IMR-90 (cell line): ENCODE measurements around the gene HMHB1. TPM values are rescaled to one million over a fixed set of nuclear protein-coding genes. Genes with fewer than 3 reads are reported as not detected.

Source experiments
- ATAC-seq: fragments of 200-7000 bp; cut with Tn5 transposase; 2 replicates; pipeline ENCODE4 v1.9.1; 2020; ENCODE audit warnings: low read depth, mild to moderate bottlenecking, moderate library complexity
- BruUV-seq: library from RNA; stranded (reverse); fragments of 400-500 nt; replicated peaks from 2 replicates; lab custom pipeline; 2021; lab: Mats Ljungman, UMichigan
- CTCF ChIA-PET: fragments of 300-600 bp; formaldehyde crosslinking; extraction: SDS; loops from one replicate; lab custom pipeline; 2021; ENCODE audit warnings: antibody characterized with exemption; lab: Yijun Ruan, JAX
- POLR2A ChIA-PET: fragments of 300-600 bp; sonication (Branson Sonifier 250); formaldehyde crosslinking; loops from one replicate; lab custom pipeline; 2022; ENCODE audit warnings: antibody characterized with exemption; ENCODE audit not compliant: unreplicated experiment; lab: Charles Lee
- DNase-seq: peaks from one replicate; pipeline ENCODE4 v3.0.0; 2013
- H2AFZ ChIP-seq: replicated peaks from 2 replicates; pipeline ENCODE3; 2013; ENCODE audit warnings: low read length, mild to moderate bottlenecking; ENCODE audit not compliant: poor library complexity
- H2AK5ac ChIP-seq: 2 replicates; pipeline ENCODE4 v1.6.1; 2013; ENCODE audit warnings: low read depth, low read length, inconsistent platforms
- H2AK9ac ChIP-seq: replicated peaks from 2 replicates; pipeline ENCODE3; 2013; ENCODE audit warnings: mild to moderate bottlenecking, low read depth, low read length, moderate library complexity; ENCODE audit not compliant: poor library complexity
- H2BK120ac ChIP-seq: 2 replicates; pipeline ENCODE4 v1.6.1; 2013; ENCODE audit warnings: low read depth, low read length, inconsistent platforms
- H2BK15ac ChIP-seq: 3 replicates; pipeline ENCODE4 v1.6.1; 2013; ENCODE audit warnings: low read depth, low read length, inconsistent platforms
- H2BK20ac ChIP-seq: 2 replicates; pipeline ENCODE4 v1.6.1; 2013; ENCODE audit warnings: low read depth, mild to moderate bottlenecking, inconsistent platforms, low read length, moderate library complexity
- H2BK5ac ChIP-seq: 2 replicates; pipeline ENCODE4 v1.6.1; 2013; ENCODE audit warnings: mild to moderate bottlenecking, low read depth, low read length, inconsistent platforms; ENCODE audit not compliant: poor library complexity, severe bottlenecking
- H3K14ac ChIP-seq: replicated peaks from 2 replicates; pipeline ENCODE4 v1.6.1; 2013; ENCODE audit warnings: low read depth, low read length, inconsistent platforms
- H3K18ac ChIP-seq: 2 replicates; pipeline ENCODE4 v1.6.1; 2013; ENCODE audit warnings: low read depth, low read length, control low read depth
- H3K23ac ChIP-seq: 2 replicates; pipeline ENCODE4 v1.6.1; 2013; ENCODE audit warnings: low read depth, low read length, inconsistent platforms
- H3K27ac ChIP-seq: 2 replicates; pipeline ENCODE4 v1.5.1; 2013; ENCODE audit warnings: mild to moderate bottlenecking, control low read depth, low read length; ENCODE audit not compliant: insufficient read depth
- H3K27me3 ChIP-seq: 2 replicates; pipeline ENCODE4 v1.6.1; 2013; ENCODE audit warnings: low read length; ENCODE audit not compliant: control insufficient read depth, insufficient read depth
- H3K36me3 ChIP-seq: 2 replicates; pipeline ENCODE4 v1.6.1; 2013; ENCODE audit warnings: low read length, mixed read lengths; ENCODE audit not compliant: control insufficient read depth, insufficient read depth
- H3K4ac ChIP-seq: 2 replicates; pipeline ENCODE4 v1.6.1; 2013; ENCODE audit warnings: low read depth, low read length, inconsistent platforms
- H3K4me1 ChIP-seq: 2 replicates; pipeline ENCODE4 v1.6.1; 2013; ENCODE audit warnings: low read length, mixed read lengths; ENCODE audit not compliant: control insufficient read depth, insufficient read depth
- H3K4me2 ChIP-seq: 2 replicates; pipeline ENCODE4 v1.6.1; 2013; ENCODE audit warnings: low read depth, mild to moderate bottlenecking, control low read depth, low read length, moderate library complexity
- H3K4me3 ChIP-seq: 2 replicates; pipeline ENCODE4 v1.5.1; 2013; ENCODE audit warnings: low read depth, mild to moderate bottlenecking, control low read depth, low read length, moderate library complexity; ENCODE audit not compliant: insufficient read depth
- H3K56ac ChIP-seq: 2 replicates; pipeline ENCODE4 v1.6.1; 2013; ENCODE audit warnings: low read length, inconsistent platforms; ENCODE audit not compliant: insufficient read depth; ENCODE audit errors: extremely low read depth
- H3K79me1 ChIP-seq, 2 experiments: 2 replicates each; pipeline ENCODE4 v1.6.1; 2013; ENCODE audit warnings: low read length in 2 of 2, inconsistent platforms in 1 of 2, low read depth in 1 of 2
- H3K9ac ChIP-seq: 2 replicates; pipeline ENCODE4 v1.6.1; 2013; ENCODE audit warnings: low read depth, low read length, control low read depth
- H3K9me1 ChIP-seq: 2 replicates; pipeline ENCODE4 v1.6.1; 2013; ENCODE audit warnings: low read length, inconsistent platforms; ENCODE audit not compliant: insufficient read depth
- H3K9me3 ChIP-seq: 2 replicates; pipeline ENCODE4 v1.6.1; 2013; ENCODE audit warnings: low read length; ENCODE audit not compliant: control insufficient read depth, insufficient read depth
- H4K20me1 ChIP-seq: 2 replicates; pipeline ENCODE4 v1.6.1; 2013; ENCODE audit warnings: low read length, inconsistent platforms; ENCODE audit not compliant: insufficient read depth
- H4K5ac ChIP-seq: 2 replicates; pipeline ENCODE4 v1.6.1; 2013; ENCODE audit warnings: mild to moderate bottlenecking, low read depth, low read length, control low read depth
- H4K8ac ChIP-seq, 2 experiments: 2 replicates each; pipeline ENCODE4 v1.6.1; 2013; ENCODE audit warnings: low read depth in 2 of 2, low read length in 2 of 2, control low read depth in 1 of 2, inconsistent platforms in 1 of 2
- H4K91ac ChIP-seq: 2 replicates; pipeline ENCODE4 v1.6.1; 2013; ENCODE audit warnings: low read depth, low read length, inconsistent platforms; ENCODE audit not compliant: insufficient read depth
- BHLHE40 ChIP-seq: fragments of 150-350 bp; IDR thresholded peaks from 2 replicates; pipeline ENCODE4 v1.6.1; 2016; ENCODE audit warnings: mild to moderate bottlenecking, low read depth, low read length
- CEBPB ChIP-seq: IDR thresholded peaks from 2 replicates; pipeline ENCODE4 v1.6.1; 2012; ENCODE audit warnings: low read depth, low read length, improper control_type of control experiment
- CHD1 ChIP-seq: IDR thresholded peaks from 2 replicates; pipeline ENCODE4 v1.6.1; 2012; ENCODE audit warnings: low read depth, low read length, improper control_type of control experiment
- CTCF ChIP-seq: conservative IDR thresholded peaks from 2 replicates; pipeline ENCODE4 v1.5.1; 2012; ENCODE audit warnings: mild to moderate bottlenecking, low read depth, low read length, improper control_type of control experiment
- ELK1 ChIP-seq: fragments of 150-350 bp; IDR thresholded peaks from 2 replicates; pipeline ENCODE4 v1.6.1; 2016; ENCODE audit warnings: low read depth, mild to moderate bottlenecking, low read length, moderate library complexity, borderline replicate concordance
- FOS ChIP-seq: fragments of 150-350 bp; IDR thresholded peaks from 2 replicates; pipeline ENCODE4 v1.6.1; 2016; ENCODE audit warnings: low read depth, low read length
- MAFK ChIP-seq: IDR thresholded peaks from 2 replicates; pipeline ENCODE4 v1.6.1; 2012; ENCODE audit warnings: low read depth, low read length, improper control_type of control experiment
- MXI1 ChIP-seq: IDR thresholded peaks from 2 replicates; pipeline ENCODE4 v1.6.1; 2012; ENCODE audit warnings: low read depth, mild to moderate bottlenecking, low read length, moderate library complexity, borderline replicate concordance
- NFE2L2 ChIP-seq: fragments of 150-350 bp; IDR thresholded peaks from 2 replicates; pipeline ENCODE4 v1.6.1; 2016; ENCODE audit warnings: low read depth, mild to moderate bottlenecking, low read length
- RCOR1 ChIP-seq: IDR thresholded peaks from 2 replicates; pipeline ENCODE4 v1.6.1; 2012; ENCODE audit warnings: mild to moderate bottlenecking, low read length, improper control_type of control experiment; ENCODE audit not compliant: insufficient replicate concordance
- WGBS, 2 experiments: methylation state at CpG; one replicate each; pipeline versions ENCODE4 v1.1.5 to v1.1.7; 2013; ENCODE audit warnings: missing lambda C conversion rate in 2 of 2; ENCODE audit not compliant: insufficient read length in 1 of 2; ENCODE audit errors: extremely low coverage in 2 of 2; 5-methylcytosine and 5-hydroxymethylcytosine counted together
- dilution Hi-C: fragments of 300-500 bp; cut with HindIII; formaldehyde crosslinking; loops from one replicate; pipeline ENCODE4 v1.14.3; 2018; ENCODE audit warnings: low sequenced_read_pairs; ENCODE audit not compliant: unreplicated experiment
- in situ Hi-C: fragments of 300-500 bp; cut with MboI; formaldehyde crosslinking; loops from 3 replicates; pipeline ENCODE4 v1.14.3; 2019; ENCODE audit warnings: low sequenced_read_pairs, inconsistent platforms, mixed read lengths
- intact Hi-C: fragments of 100-400 bp; cut with micrococcal nuclease; formaldehyde crosslinking; loops from 2 replicates; pipeline ENCODE4 v1.10.0; 2022
- polyA plus RNA-seq, 3 experiments: library from polyadenylated mRNA; depleted of rRNA; stranded (reverse); fragments of >200 nt; gene quantifications; 2 replicates each; pipeline ENCODE4 v1.2.3, GENCODE V29; 2012; ENCODE audit warnings: low replicate concordance in 1 of 3
- total RNA-seq: library from RNA; depleted of rRNA; stranded (reverse); fragments of >200 nt; gene quantifications from 2 replicates; pipeline ENCODE4 v1.2.3, GENCODE V29; 2012

The HMHB1 gene
- total and polyA plus RNA-seq, 2 of the 4 experiments (the other 2 are of a cell fraction): not detected

GRCh38 chr5:143800715-143801114, 11.2 kb upstream of the HMHB1 start:
- Histone ChIP-seq H3K4ac (no peak overlapping the region), H3K4me1 (no peaks in the 10 kb centered on the region), H3K18ac (no peak overlapping the region), H2AFZ (no peak overlapping the region), H3K79me1 (no peaks in the 10 kb centered on the region), H4K91ac (no peak overlapping the region), H3K56ac (no peak overlapping the region), H2AK5ac (no peak overlapping the region), H2BK5ac (no peak overlapping the region), H4K5ac (no peak overlapping the region), H2AK9ac (no peak overlapping the region), H3K9me3 (no peaks in the 10 kb centered on the region), H3K4me3 (no peak overlapping the region), H3K27me3 (no peaks in the 10 kb centered on the region), H2BK15ac (no peak overlapping the region), H3K36me3 (no peaks in the 10 kb centered on the region), H3K4me2 (no peak overlapping the region), H2BK120ac (no peak overlapping the region), H3K23ac (no peak overlapping the region), H4K20me1 (no peaks in the 10 kb centered on the region), H2BK20ac (no peak overlapping the region), H3K27ac (no peak overlapping the region), H4K8ac (no peak overlapping the region), H3K9me1 (no peaks in the 10 kb centered on the region), H3K14ac (no peak overlapping the region), H3K9ac (no peak overlapping the region)
- ChIA-PET CTCF (interaction anchor here (0.8 kb wide), 1 partner anchor 99 kb away, joined by 3 read pairs; no protein-coding TSS in a partner anchor), POLR2A (no interaction called here)
- ATAC-seq: no peak
- TF ChIP-seq ELK1 (no peak), MXI1 (no peak), NFE2L2 (no peak), RCOR1 (no peak), CTCF (no peak), MAFK (no peak), FOS (no peak), CHD1 (no peak), CEBPB (no peak), BHLHE40 (no peak)
- in situ Hi-C loops (no loop called here), dilution Hi-C loops (no loop called here), intact Hi-C loops (no loop called here)
- DNase-seq: no peak
- BruUV-seq: no TSS peak
- 100% methylated on average over 1 of the region's 2 CpGs; no CpG with 5 or more reads in 1 of the 2 experiments for WGBS, 2 experiments
